HepG2 (cell line): ENCODE data around the gene FGF9. TPM values are rescaled to one million over a fixed set of nuclear protein-coding genes. Genes with fewer than 3 reads are reported as not detected.

Experiments
- CEBPB ChIP-seq: IDR thresholded peaks from 2 replicates; pipeline ENCODE4 v1.6.1; 2011; ENCODE audit warnings: low read depth, low read length, improper control_type of control experiment, borderline replicate concordance
- CHCHD3 ChIP-seq: sonication (generic); formaldehyde crosslinking; IDR thresholded peaks from 2 replicates; pipeline ENCODE4 v1.8.0; 2022; ENCODE audit warnings: mild to moderate bottlenecking, missing genetic modification reagents, moderate library complexity
- EP300 ChIP-seq, 3 experiments: sonication (generic) in 1 of 3; formaldehyde crosslinking in 1 of 3; IDR thresholded peaks; 2 replicates each; pipeline versions ENCODE4 v1.5.1 to v1.6.1; 2011 to 2020; ENCODE audit warnings: low read depth in 2 of 3, low read length in 2 of 3, borderline replicate concordance in 1 of 3, improper control_type of control experiment in 1 of 3, mild to moderate bottlenecking in 1 of 3, missing genetic modification reagents in 1 of 3, moderate library complexity in 1 of 3
- FOXJ3 ChIP-seq: sonication (generic); formaldehyde crosslinking; IDR thresholded peaks from 2 replicates; pipeline ENCODE4 v1.4.0; 2020; ENCODE audit warnings: missing genetic modification reagents, mild to moderate bottlenecking, borderline replicate concordance
- FOXK1 ChIP-seq: sonication (generic); formaldehyde crosslinking; IDR thresholded peaks from 2 replicates; pipeline ENCODE4 v1.4.0; 2020; ENCODE audit warnings: low read depth, missing genetic modification reagents, borderline replicate concordance
- HMG20A ChIP-seq: IDR thresholded peaks from 2 replicates; pipeline ENCODE4 v1.6.1; 2016; ENCODE audit warnings: borderline replicate concordance
- HMGA1 ChIP-seq: sonication (generic); formaldehyde crosslinking; conservative IDR thresholded peaks from 2 replicates; pipeline ENCODE4 v1.4.0; 2020; ENCODE audit warnings: missing genetic modification reagents
- KDM1A ChIP-seq: IDR thresholded peaks from 2 replicates; pipeline ENCODE4 v1.6.1; 2016; ENCODE audit warnings: missing compliant biosample characterization
- KLF16 ChIP-seq, 2 experiments: sonication (generic) in 1 of 2; formaldehyde crosslinking in 1 of 2; IDR thresholded peaks; 2 replicates each; pipeline versions ENCODE4 v1.6.1 to v1.8.0; 2016 to 2023; ENCODE audit warnings: missing genetic modification reagents in 2 of 2, missing compliant biosample characterization in 1 of 2
- NFE2L2 ChIP-seq: fragments of 150-350 bp; IDR thresholded peaks from 2 replicates; pipeline ENCODE4 v1.6.1; 2014; ENCODE audit warnings: low read length
- NFIB ChIP-seq: sonication (generic); formaldehyde crosslinking; IDR thresholded peaks from 2 replicates; pipeline ENCODE4 v1.9.0; 2021; ENCODE audit warnings: missing genetic modification reagents, mild to moderate bottlenecking, borderline replicate concordance
- NR2F6 ChIP-seq, 2 experiments: IDR thresholded peaks; 2 replicates each; pipeline ENCODE4 v1.6.1; 2016; ENCODE audit warnings: antibody characterized with exemption in 1 of 2, mild to moderate bottlenecking in 1 of 2
- PCBP1 ChIP-seq: fragments of 200-400 bp; formaldehyde crosslinking; IDR thresholded peaks from 2 replicates; pipeline ENCODE4 v1.6.1; 2017; ENCODE audit warnings: mild to moderate bottlenecking, low read depth, low read length, borderline replicate concordance
- RARA ChIP-seq: IDR thresholded peaks from 2 replicates; pipeline ENCODE4 v1.6.1; 2016; ENCODE audit warnings: missing genetic modification reagents, missing compliant biosample characterization
- RCOR2 ChIP-seq: IDR thresholded peaks from 2 replicates; pipeline ENCODE4 v1.6.1; 2016; ENCODE audit warnings: missing biosample characterization, missing genetic modification reagents
- RXRB ChIP-seq: IDR thresholded peaks from 2 replicates; pipeline ENCODE4 v1.6.1; 2016; ENCODE audit warnings: borderline replicate concordance, missing genetic modification reagents, missing compliant biosample characterization
- SAP130 ChIP-seq: IDR thresholded peaks from 2 replicates; pipeline ENCODE4 v1.6.1; 2016; ENCODE audit warnings: low read depth
- ZNF331 ChIP-seq: sonication (generic); formaldehyde crosslinking; IDR thresholded peaks from 2 replicates; pipeline ENCODE4 v1.4.0; 2020; ENCODE audit warnings: missing genetic modification reagents
- ZNF337 ChIP-seq: sonication (generic); formaldehyde crosslinking; IDR thresholded peaks from 2 replicates; pipeline ENCODE4 v1.5.1; 2020; ENCODE audit warnings: missing genetic modification reagents, low read depth, mild to moderate bottlenecking, borderline replicate concordance
- ZNF543 ChIP-seq: sonication (generic); formaldehyde crosslinking; IDR thresholded peaks from 2 replicates; pipeline ENCODE4 v1.4.0; 2020; ENCODE audit warnings: mild to moderate bottlenecking, missing genetic modification reagents
- ZNF556 ChIP-seq: sonication (generic); formaldehyde crosslinking; IDR thresholded peaks from 2 replicates; pipeline ENCODE4 v1.4.0; 2020; ENCODE audit warnings: mild to moderate bottlenecking, missing genetic modification reagents, borderline replicate concordance
- ZNF788 ChIP-seq: sonication (generic); formaldehyde crosslinking; IDR thresholded peaks from 2 replicates; pipeline ENCODE4 v1.5.0; 2020; ENCODE audit warnings: mild to moderate bottlenecking, missing genetic modification reagents, borderline replicate concordance
- polyA plus RNA-seq, 8 experiments: library from polyadenylated mRNA; depleted of rRNA in 3 of 8; stranded (reverse) in 7 of 8; unstranded in 1 of 8; fragments of >200 nt; fragmentation: Illumina TruSeq in 4 of 8; extraction: Trizol in 4 of 8; gene quantifications; 2 replicates each; pipeline versions ENCODE4 v1.2.1 to v1.2.3, GENCODE V29; 2011 to 2016; ENCODE audit warnings: low read depth in 4 of 8, missing spikeins in 1 of 8, mixed read lengths in 1 of 8; ENCODE audit not compliant: insufficient read depth in 1 of 8
- total RNA-seq, 5 experiments: library from RNA; depleted of rRNA; stranded (reverse); fragments of >200 nt; fragmentation: Illumina TruSeq; extraction: Trizol; gene quantifications; 2 replicates each; pipeline ENCODE4 v1.2.3, GENCODE V29; 2016; ENCODE audit warnings: low read depth in 1 of 5
- TF ChIP-seq, protein P1 (sequence below): sonication (generic); formaldehyde crosslinking; IDR thresholded peaks from 2 replicates; pipeline ENCODE4 v1.4.0; 2020; ENCODE audit warnings: missing genetic modification reagents, borderline replicate concordance
- TF ChIP-seq, protein P2 (sequence below): sonication (generic); formaldehyde crosslinking; conservative IDR thresholded peaks from 2 replicates; pipeline ENCODE4 v1.8.0; 2022; ENCODE audit warnings: low read depth, missing genetic modification reagents
- TF ChIP-seq, protein P3 (sequence below): sonication (generic); formaldehyde crosslinking; IDR thresholded peaks from 2 replicates; pipeline ENCODE4 v1.4.0; 2020; ENCODE audit warnings: missing genetic modification reagents
- TF ChIP-seq, protein P4 (sequence below): sonication (generic); formaldehyde crosslinking; IDR thresholded peaks from 2 replicates; pipeline ENCODE4 v1.5.0; 2020; ENCODE audit warnings: missing genetic modification reagents

FGF9 gene
- total and polyA plus RNA-seq, 2 of the 13 experiments (the other 11 are each of a cell fraction or from before 2014, with no cell fraction given) = not detected

DNA sequence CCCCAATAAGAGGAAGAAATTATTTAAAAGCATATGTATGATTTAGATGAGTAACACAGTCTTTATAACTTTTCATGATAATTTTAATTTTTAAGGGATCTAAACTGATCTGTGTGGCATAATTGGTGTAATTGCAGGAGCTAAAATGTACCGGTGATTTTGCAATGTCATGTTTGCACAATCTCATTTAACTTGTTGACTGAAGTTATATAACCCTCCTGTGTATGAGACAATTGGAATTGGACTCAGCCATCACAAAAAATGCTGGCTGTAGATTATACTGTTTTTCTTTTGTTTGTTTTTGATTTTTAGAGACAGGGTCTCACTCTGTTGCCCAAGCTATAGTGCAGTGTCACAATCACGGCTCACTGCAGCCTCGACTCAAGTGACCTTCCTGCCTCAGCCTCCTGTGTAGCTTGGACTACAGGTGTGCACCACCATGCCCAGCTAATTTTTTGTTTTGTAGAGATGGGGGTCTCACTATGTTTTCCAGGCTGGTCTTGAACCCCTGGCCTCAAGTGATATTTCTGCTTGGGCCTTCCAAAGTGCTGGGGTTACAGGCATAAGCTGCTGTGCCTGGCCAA is 26.1 kb downstream of the FGF9 start (continued):
- TF ChIP-seq CEBPB (peak; percentile 93), NFIB (CRISPR knock-in tag) (no peak), CHCHD3 (no peak), NR2F6 (IDR thresholded peaks at IDR 0.05) (no peak), NR2F6 (CRISPR knock-in tag; IDR thresholded peaks at IDR 0.05) (0 out of 2 replicates have a peak, but pooled peaks have one; percentile 15), KDM1A (CRISPR knock-in tag) (0 out of 2 replicates have a peak, but pooled peaks have one; percentile 39), ZNF337 (CRISPR knock-in tag) (no peak), FOXJ3 (peak; percentile 23; the same call in 1 of the 2 replicates), RXRB (CRISPR knock-in tag) (peak; percentile 59), RARA (CRISPR knock-in tag) (peak; percentile 52), HMGA1 (no peak), ZNF331 (CRISPR knock-in tag) (peak; percentile 47; the same call in 1 of the 2 replicates), ZNF543 (CRISPR knock-in tag) (no peak), NFE2L2 (peak; percentile 88), ZNF556 (CRISPR knock-in tag) (no peak), SAP130 (CRISPR knock-in tag) (peak; percentile 34; the same call in 1 of the 2 replicates), RCOR2 (CRISPR knock-in tag) (0 out of 2 replicates have a peak, but pooled peaks have one; percentile 15), PCBP1 (no peak), EP300 (IDR thresholded peaks at IDR 0.05; ENCODE audit: low read depth in 2 of 2, low read length in 2 of 2) (peak in 1 of 2 experiments; percentile 66; a peak in 1 of 4 replicates), EP300 (CRISPR knock-in tag; IDR thresholded peaks at IDR 0.05; ENCODE audit: borderline replicate concordance) (no peak), KLF16 (CRISPR knock-in tag; IDR thresholded peaks at IDR 0.05) (peak in 1 of 2 experiments; percentile 35; a peak in 1 of 4 replicates), FOXK1 (CRISPR knock-in tag) (peak; percentile 67; the same call in 1 of the 2 replicates), HMG20A (peak; percentile 53; the same call in 1 of the 2 replicates), ZNF788 (CRISPR knock-in tag) (0 out of 2 replicates have a peak, but pooled peaks have one; percentile 23)
- TF ChIP-seq, protein P1, sequence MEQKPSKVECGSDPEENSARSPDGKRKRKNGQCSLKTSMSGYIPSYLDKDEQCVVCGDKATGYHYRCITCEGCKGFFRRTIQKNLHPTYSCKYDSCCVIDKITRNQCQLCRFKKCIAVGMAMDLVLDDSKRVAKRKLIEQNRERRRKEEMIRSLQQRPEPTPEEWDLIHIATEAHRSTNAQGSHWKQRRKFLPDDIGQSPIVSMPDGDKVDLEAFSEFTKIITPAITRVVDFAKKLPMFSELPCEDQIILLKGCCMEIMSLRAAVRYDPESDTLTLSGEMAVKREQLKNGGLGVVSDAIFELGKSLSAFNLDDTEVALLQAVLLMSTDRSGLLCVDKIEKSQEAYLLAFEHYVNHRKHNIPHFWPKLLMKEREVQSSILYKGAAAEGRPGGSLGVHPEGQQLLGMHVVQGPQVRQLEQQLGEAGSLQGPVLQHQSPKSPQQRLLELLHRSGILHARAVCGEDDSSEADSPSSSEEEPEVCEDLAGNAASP (CRISPR knock-in tag) = 0 out of 2 replicates have a peak, but pooled peaks have one; percentile 13
- TF ChIP-seq, protein P2, sequence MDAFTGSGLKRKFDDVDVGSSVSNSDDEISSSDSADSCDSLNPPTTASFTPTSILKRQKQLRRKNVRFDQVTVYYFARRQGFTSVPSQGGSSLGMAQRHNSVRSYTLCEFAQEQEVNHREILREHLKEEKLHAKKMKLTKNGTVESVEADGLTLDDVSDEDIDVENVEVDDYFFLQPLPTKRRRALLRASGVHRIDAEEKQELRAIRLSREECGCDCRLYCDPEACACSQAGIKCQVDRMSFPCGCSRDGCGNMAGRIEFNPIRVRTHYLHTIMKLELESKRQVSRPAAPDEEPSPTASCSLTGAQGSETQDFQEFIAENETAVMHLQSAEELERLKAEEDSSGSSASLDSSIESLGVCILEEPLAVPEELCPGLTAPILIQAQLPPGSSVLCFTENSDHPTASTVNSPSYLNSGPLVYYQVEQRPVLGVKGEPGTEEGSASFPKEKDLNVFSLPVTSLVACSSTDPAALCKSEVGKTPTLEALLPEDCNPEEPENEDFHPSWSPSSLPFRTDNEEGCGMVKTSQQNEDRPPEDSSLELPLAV (CRISPR knock-in tag) = no peak
- TF ChIP-seq, protein P3, sequence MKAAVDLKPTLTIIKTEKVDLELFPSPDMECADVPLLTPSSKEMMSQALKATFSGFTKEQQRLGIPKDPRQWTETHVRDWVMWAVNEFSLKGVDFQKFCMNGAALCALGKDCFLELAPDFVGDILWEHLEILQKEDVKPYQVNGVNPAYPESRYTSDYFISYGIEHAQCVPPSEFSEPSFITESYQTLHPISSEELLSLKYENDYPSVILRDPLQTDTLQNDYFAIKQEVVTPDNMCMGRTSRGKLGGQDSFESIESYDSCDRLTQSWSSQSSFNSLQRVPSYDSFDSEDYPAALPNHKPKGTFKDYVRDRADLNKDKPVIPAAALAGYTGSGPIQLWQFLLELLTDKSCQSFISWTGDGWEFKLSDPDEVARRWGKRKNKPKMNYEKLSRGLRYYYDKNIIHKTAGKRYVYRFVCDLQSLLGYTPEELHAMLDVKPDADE (CRISPR knock-in tag) = no peak
- TF ChIP-seq, protein P4, sequence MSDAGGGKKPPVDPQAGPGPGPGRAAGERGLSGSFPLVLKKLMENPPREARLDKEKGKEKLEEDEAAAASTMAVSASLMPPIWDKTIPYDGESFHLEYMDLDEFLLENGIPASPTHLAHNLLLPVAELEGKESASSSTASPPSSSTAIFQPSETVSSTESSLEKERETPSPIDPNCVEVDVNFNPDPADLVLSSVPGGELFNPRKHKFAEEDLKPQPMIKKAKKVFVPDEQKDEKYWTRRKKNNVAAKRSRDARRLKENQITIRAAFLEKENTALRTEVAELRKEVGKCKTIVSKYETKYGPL = peak; percentile 97
